H9 (cell line): ENCODE measurements around the gene ARRB1. TPM values are rescaled to one million over a fixed set of nuclear protein-coding genes. Genes with fewer than 3 reads are reported as not detected.
A peak's percentile ranks its signal among the peaks of the same experiment; 100 is the strongest.

Experiments used
- DNase-seq: peaks from one replicate; pipeline ENCODE4 v3.0.0-alpha.2; 2017
- H2AFZ ChIP-seq: one replicate; pipeline ENCODE4 v1.6.1; 2013; ENCODE audit warnings: mild to moderate bottlenecking, low read length, control low read depth, moderate library complexity
- H2AK5ac ChIP-seq: 2 replicates; pipeline ENCODE4 v1.6.1; 2013; ENCODE audit warnings: low read length, control low read depth, mixed read lengths; ENCODE audit not compliant: insufficient read length
- H2BK120ac ChIP-seq: one replicate; pipeline ENCODE4 v1.6.1; 2013; ENCODE audit warnings: low read depth, mild to moderate bottlenecking, low read length, control low read depth, inconsistent platforms; ENCODE audit not compliant: poor library complexity, severe bottlenecking
- H2BK12ac ChIP-seq: 2 replicates; pipeline ENCODE4 v1.6.1; 2013; ENCODE audit warnings: low read length, control low read depth, mixed read lengths, low read depth; ENCODE audit not compliant: insufficient read length
- H2BK15ac ChIP-seq: 2 replicates; pipeline ENCODE4 v1.6.1; 2013; ENCODE audit warnings: low read depth, low read length, control low read depth
- H2BK20ac ChIP-seq: one replicate; pipeline ENCODE4 v1.6.1; 2013; ENCODE audit warnings: low read depth, mild to moderate bottlenecking, low read length, control low read depth, inconsistent platforms; ENCODE audit not compliant: poor library complexity, severe bottlenecking
- H2BK5ac ChIP-seq: 2 replicates; pipeline ENCODE4 v1.6.1; 2013; ENCODE audit warnings: low read length, control low read depth, mixed read lengths; ENCODE audit not compliant: insufficient read length
- H3K14ac ChIP-seq: 2 replicates; pipeline ENCODE4 v1.6.1; 2013; ENCODE audit warnings: low read length, control low read depth; ENCODE audit not compliant: insufficient read depth
- H3K18ac ChIP-seq: 2 replicates; pipeline ENCODE4 v1.6.1; 2013; ENCODE audit warnings: low read depth, mild to moderate bottlenecking, mixed read lengths, low read length, control low read depth; ENCODE audit not compliant: insufficient read length
- H3K23ac ChIP-seq: 2 replicates; pipeline ENCODE4 v1.6.1; 2013; ENCODE audit warnings: low read length, control low read depth, mixed read lengths, low read depth; ENCODE audit not compliant: insufficient read length
- H3K23me2 ChIP-seq: 2 replicates; pipeline ENCODE4 v1.6.1; 2013; ENCODE audit warnings: low read depth, mild to moderate bottlenecking, mixed read lengths, low read length, control low read depth; ENCODE audit not compliant: insufficient read length, poor library complexity, severe bottlenecking
- H3K27ac ChIP-seq: 2 replicates; pipeline ENCODE4 v1.5.1; 2013; ENCODE audit warnings: low read length, control low read depth, mixed read lengths, low read depth; ENCODE audit not compliant: insufficient read length
- H3K27me3 ChIP-seq: 2 replicates; pipeline ENCODE4 v1.6.1; 2013; ENCODE audit warnings: low read length, control low read depth, inconsistent platforms; ENCODE audit not compliant: insufficient read depth
- H3K4ac ChIP-seq: 2 replicates; pipeline ENCODE4 v1.6.1; 2013; ENCODE audit warnings: low read depth, mild to moderate bottlenecking, control low read depth, inconsistent platforms, low read length, moderate library complexity
- H3K4me1 ChIP-seq: 2 replicates; pipeline ENCODE4 v1.6.1; 2013; ENCODE audit warnings: low read length, control low read depth, inconsistent platforms; ENCODE audit not compliant: insufficient read depth
- H3K4me2 ChIP-seq: 2 replicates; pipeline ENCODE4 v1.6.1; 2013; ENCODE audit warnings: low read length, control low read depth, mixed read lengths; ENCODE audit not compliant: insufficient read length, insufficient read depth
- H3K56ac ChIP-seq: 2 replicates; pipeline ENCODE4 v1.6.1; 2013; ENCODE audit warnings: low read depth, mild to moderate bottlenecking, mixed read lengths, low read length, control low read depth; ENCODE audit not compliant: insufficient read length
- H3K79me1 ChIP-seq: 2 replicates; pipeline ENCODE4 v1.6.1; 2013; ENCODE audit warnings: low read depth, mild to moderate bottlenecking, moderate library complexity, low read length, control low read depth, inconsistent platforms; ENCODE audit not compliant: insufficient read depth, poor library complexity, severe bottlenecking
- H3K79me2 ChIP-seq: 2 replicates; pipeline ENCODE4 v1.6.1; 2013; ENCODE audit warnings: low read length, control low read depth, inconsistent platforms; ENCODE audit not compliant: insufficient read depth
- H3K9ac ChIP-seq: 2 replicates; pipeline ENCODE4 v1.6.1; 2013; ENCODE audit warnings: low read length, control low read depth, mixed read lengths; ENCODE audit not compliant: insufficient read length; ENCODE audit errors: extremely low read depth
- H3K9me3 ChIP-seq: one replicate; pipeline ENCODE4 v1.6.1; 2013; ENCODE audit warnings: low read depth, low read length, inconsistent platforms; ENCODE audit not compliant: control insufficient read depth
- H3T11ph ChIP-seq: one replicate; pipeline ENCODE4 v1.6.1; 2013; ENCODE audit warnings: mild to moderate bottlenecking, low read length, control low read depth, inconsistent platforms
- H4K20me1 ChIP-seq: one replicate; pipeline ENCODE4 v1.6.1; 2013; ENCODE audit not compliant: control insufficient read depth, insufficient read length, insufficient read depth
- H4K5ac ChIP-seq: 2 replicates; pipeline ENCODE4 v1.6.1; 2013; ENCODE audit warnings: low read depth, mild to moderate bottlenecking, mixed read lengths, low read length, control low read depth; ENCODE audit not compliant: insufficient read length
- H4K8ac ChIP-seq: replicated peaks from 2 replicates; pipeline ENCODE4 v1.6.1; 2013; ENCODE audit warnings: low read length, control low read depth, mixed read lengths, low read depth; ENCODE audit not compliant: insufficient read length
- H4K91ac ChIP-seq: 2 replicates; pipeline ENCODE4 v1.6.1; 2013; ENCODE audit warnings: low read depth, mild to moderate bottlenecking, moderate library complexity, mixed read lengths, low read length, control low read depth; ENCODE audit not compliant: insufficient read length
- H3K27ac Mint-ChIP-seq, 3 experiments: 2 replicates in 2 of 3; 3 replicates in 1 of 3; pipeline ENCODE4 v1.8.0; 2020 to 2021; ENCODE audit warnings: mixed read lengths in 3 of 3, mild to moderate bottlenecking in 1 of 3, moderate library complexity in 1 of 3
- H3K27me3 Mint-ChIP-seq: 2 replicates; pipeline ENCODE4 v1.8.0; 2021; ENCODE audit warnings: low read depth, mild to moderate bottlenecking, moderate library complexity, mixed read lengths
- H3K36me3 Mint-ChIP-seq, 3 experiments: 2 replicates in 2 of 3; 3 replicates in 1 of 3; pipeline ENCODE4 v1.8.0; 2020 to 2021; ENCODE audit warnings: low read depth in 3 of 3, mixed read lengths in 3 of 3; ENCODE audit not compliant: insufficient read depth in 1 of 3
- H3K4me1 Mint-ChIP-seq, 2 experiments: 2 replicates each; pipeline ENCODE4 v1.8.0; 2020; ENCODE audit warnings: mixed read lengths in 2 of 2
- H3K4me3 Mint-ChIP-seq, 2 experiments: 2 replicates in 1 of 2; 3 replicates in 1 of 2; pipeline ENCODE4 v1.8.0; 2020 to 2021; ENCODE audit warnings: mild to moderate bottlenecking in 2 of 2, mixed read lengths in 2 of 2, moderate library complexity in 1 of 2
- H3K9me3 Mint-ChIP-seq, 2 experiments: 2 replicates in 1 of 2; 3 replicates in 1 of 2; pipeline ENCODE4 v1.8.0; 2020; ENCODE audit warnings: mild to moderate bottlenecking in 2 of 2, mixed read lengths in 2 of 2, moderate library complexity in 1 of 2
- CTCF ChIP-seq: fragments of 200-600 bp; sonication (generic); conservative IDR thresholded peaks from 3 replicates; pipeline ENCODE4 v1.8.0; 2021; ENCODE audit warnings: antibody characterized with exemption, mild to moderate bottlenecking
- WGBS: extraction: QIAGEN DNeasy Blood & Tissue Kit; methylation state at CpG from one replicate; pipeline ENCODE4 v1.1.7; 2013; ENCODE audit warnings: missing lambda C conversion rate, low lambda C conversion rate, mixed read lengths; ENCODE audit not compliant: insufficient read length; ENCODE audit errors: extremely low coverage; 5-methylcytosine and 5-hydroxymethylcytosine counted together
- total RNA-seq: library from RNA; stranded (reverse); gene quantifications from 2 replicates; pipeline ENCODE4 v1.2.1, GENCODE V29; 2021

The ARRB1 gene
- total RNA-seq, 1 experiment from 2014 or later, result 20.6 TPM

- Mint-ChIP-seq H3K4me3 (peak overlapping the region; percentile 72 to 79), H3K27me3 (peaks cover 9% of the 10 kb centered on the region), H3K36me3 (no peaks in the 10 kb centered on the region; a peak in 1 of 7 replicates), H3K9me3 (no peaks in the 10 kb centered on the region; a peak in 1 of 5 replicates), H3K4me1 (peaks cover 46 to 53% of the 10 kb centered on the region in 2 experiments), H3K27ac (peak overlapping the region in 1 of 3 experiments; percentile 40; a peak in 1 of 7 replicates)
- Histone ChIP-seq H4K91ac (no peak overlapping the region), H3K4me2 (peak overlapping the region; percentile 87), H2BK5ac (no peak overlapping the region), H3K23me2 (peaks cover 10% of the 10 kb centered on the region), H2BK20ac (no peak overlapping the region), H3K9ac (peak overlapping the region; percentile 0), H4K20me1 (no peaks in the 10 kb centered on the region), H3K23ac (no peak overlapping the region), H2BK15ac (no peak overlapping the region), H2AK5ac (no peak overlapping the region), H3K79me2 (no peaks in the 10 kb centered on the region; the same call in 1 of the 2 replicates), H3K27me3 (peaks cover 2% of the 10 kb centered on the region; the same call in 1 of the 2 replicates), H4K5ac (no peak overlapping the region), H3K14ac (peak overlapping the region; percentile 1; the same call in 1 of the 2 replicates), H3K18ac (no peak overlapping the region), H2AFZ (no peak overlapping the region), H2BK120ac (no peak overlapping the region), H3K56ac (no peak overlapping the region), H3T11ph (no peak overlapping the region), H3K4ac (no peak overlapping the region), H4K8ac (no peak overlapping the region), H3K27ac (no peak overlapping the region), H3K79me1 (no peaks in the 10 kb centered on the region), H2BK12ac (no peak overlapping the region), H3K9me3 (no peaks in the 10 kb centered on the region), H3K4me1 (peaks cover 12% of the 10 kb centered on the region)
- DNase-seq, result peak; percentile 70
- TF ChIP-seq CTCF, result peak; percentile 46; the same call in 2 of the 3 replicates
- WGBS, result no CpG with 5 or more reads among the region's 47 CpGs
These were observed 519 bp downstream of the ARRB1 start for GRCh38 chr11:75350743-75351540.
